GM21576 (cell line): ENCODE data around the gene RALGAPB.

ENCODE experiments used
- ATAC-seq: cut with Tn5 transposase; IDR thresholded peaks from one replicate; pipeline ENCODE4 v1.9.1; 2021; ENCODE audit warnings: mild to moderate bottlenecking, moderate library complexity; ENCODE audit not compliant: unreplicated experiment

Gene RALGAPB

DNA sequence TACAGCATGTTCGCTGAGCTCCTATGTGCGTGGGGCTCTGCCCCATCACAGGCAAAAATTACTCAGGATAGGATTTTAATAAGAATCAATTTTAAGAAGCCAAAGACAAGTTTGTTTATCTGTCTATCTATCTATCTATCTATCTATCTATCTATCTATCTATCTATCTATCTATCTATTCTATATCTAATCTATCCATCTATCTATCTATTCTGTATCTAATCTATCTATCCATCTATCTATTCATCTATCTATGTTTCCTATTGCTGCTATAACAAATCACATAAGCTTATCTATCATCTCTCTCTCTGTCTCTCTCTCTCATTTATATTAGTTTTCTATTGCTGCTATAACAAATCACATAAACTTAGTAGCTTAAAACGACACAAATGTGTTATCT lies 130.6 kb downstream of the RALGAPB start:
- no peak for ATAC-seq

- no peak for ATAC-seq
Measured at GRCh38 chr20:38604873-38605303, 132.2 kb downstream of the RALGAPB start.

DNA sequence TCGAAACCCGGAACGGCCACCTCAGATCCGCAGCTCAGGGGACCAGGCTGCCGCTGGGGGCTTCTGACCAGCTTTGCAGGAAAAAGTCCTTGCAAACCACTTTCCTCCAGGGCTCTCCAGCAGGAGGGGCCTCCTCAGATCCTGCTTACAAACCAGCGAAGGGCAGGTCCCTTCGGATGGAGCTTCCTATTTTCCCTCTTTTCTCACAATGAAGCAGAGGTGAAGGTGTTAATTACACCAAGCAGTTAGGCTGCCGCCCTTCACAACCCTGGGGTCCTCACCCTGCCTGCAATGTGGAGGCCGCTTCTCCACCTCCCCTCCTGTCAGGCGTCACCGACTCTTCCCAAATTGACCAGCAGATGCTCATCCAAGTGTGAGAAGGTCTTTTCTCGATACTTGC lies 134.7 kb downstream of the RALGAPB start:
- ATAC-seq, result no peak

DNA sequence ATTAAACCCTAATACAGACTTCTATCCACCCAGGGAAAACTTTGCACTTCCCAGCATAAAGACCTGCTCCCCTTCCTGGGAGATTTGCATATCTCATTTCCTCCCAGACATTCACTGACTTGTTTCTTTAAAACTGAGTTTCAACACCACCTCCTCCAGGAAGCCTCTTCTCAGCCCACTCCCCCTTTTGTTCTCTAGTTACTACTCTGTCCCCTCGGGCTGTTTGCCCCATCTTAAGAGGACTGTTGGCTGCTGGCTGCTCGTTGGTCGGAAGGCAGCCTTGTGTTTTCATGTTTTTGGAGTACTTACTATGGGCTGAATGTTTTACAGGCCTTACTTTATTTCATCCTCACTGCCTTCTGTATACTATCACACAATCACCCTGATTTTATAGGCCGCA lies 135.5 kb downstream of the RALGAPB start:
- no peak for ATAC-seq

- ATAC-seq, result no peak
Measured at GRCh38 chr20:38609815-38610214, 137.2 kb downstream of the RALGAPB start.

DNA sequence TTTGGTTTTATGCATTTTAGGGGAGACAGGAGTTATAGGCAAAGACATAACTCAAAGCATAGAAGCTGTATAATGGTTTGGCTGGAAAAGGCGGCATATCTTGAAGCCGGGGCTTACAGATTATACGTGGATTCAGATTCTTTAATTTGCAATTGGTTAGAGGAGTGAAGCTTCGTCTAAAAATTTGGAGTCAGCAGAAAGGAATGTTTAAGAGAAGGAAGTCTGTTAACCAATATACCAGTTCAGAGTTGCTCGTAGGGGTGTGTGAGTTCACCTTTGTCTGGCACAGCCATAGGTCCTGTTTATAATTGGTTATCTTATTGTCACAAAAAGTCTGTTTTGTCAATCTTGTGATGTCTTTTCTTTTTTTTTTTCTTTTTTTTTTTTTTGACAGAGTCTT lies 137.9 kb downstream of the RALGAPB start:
- ATAC-seq, result no peak

GRCh38 chr20:38612751-38613515 lies 140.3 kb downstream of the RALGAPB start:
- no peak for ATAC-seq

DNA sequence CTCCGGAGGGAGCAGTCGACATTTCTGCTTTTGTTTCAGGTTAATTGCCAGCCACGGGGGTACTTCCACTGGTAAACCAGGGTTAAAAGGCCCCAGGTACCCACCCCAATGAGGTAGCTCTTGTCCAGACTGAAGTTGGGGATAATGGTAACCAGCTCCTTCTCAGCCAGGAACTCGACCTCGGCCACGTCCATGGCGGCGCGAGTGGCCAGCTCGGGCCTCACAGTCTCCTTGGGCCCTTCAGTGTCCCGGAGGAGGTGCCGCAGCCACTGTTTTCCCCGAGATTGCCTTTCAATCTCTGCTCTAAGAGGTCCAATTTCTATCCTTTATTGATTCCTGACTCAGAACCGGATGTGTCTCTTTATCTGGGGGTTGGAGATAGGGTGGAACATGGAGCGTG lies 142.6 kb downstream of the RALGAPB start:
- ATAC-seq, result no peak

DNA sequence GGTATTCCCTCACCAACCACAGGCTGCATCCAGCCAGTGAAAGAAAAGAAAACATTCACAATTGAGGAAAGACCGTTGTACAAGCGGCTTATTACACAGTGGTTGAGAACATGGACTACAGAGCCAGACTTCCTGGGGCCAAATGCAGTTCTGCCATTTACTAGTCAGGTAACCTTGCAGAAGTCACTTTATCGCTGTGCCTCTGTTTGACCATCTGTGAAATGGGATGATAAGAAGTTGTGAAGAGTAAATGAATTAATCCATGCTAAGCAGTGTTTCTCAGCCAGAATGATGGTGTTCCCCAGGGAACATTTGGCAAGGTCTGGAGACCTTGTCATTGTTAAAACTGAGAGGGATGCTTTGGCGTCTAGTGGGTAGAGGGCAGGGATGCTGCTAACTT lies 143.8 kb downstream of the RALGAPB start:
- ATAC-seq, result no peak

GRCh38 chr20:38617011-38617829 lies 144.6 kb downstream of the RALGAPB start:
- no peak for ATAC-seq

DNA sequence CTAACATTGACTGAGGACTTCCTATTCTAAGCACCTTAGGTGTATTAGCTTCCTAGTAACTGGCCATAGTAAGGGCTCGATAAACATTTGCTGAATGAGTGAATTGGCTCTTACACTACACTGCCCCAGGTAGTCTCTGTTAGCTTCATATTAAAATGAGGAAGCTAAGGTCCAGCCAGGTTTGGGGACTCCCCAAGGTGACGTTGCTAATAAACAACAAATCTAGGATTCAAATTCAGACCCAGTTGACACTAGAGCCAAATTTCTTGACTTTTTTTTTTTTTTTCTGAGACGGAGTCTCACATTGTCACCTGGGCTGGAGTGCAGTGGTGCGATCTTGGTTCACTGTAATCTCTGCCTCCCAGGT lies 145.2 kb downstream of the RALGAPB start:
- ATAC-seq, result no peak

- ATAC-seq, result no peak
Measured at GRCh38 chr20:38620441-38620840, 147.8 kb downstream of the RALGAPB start.

GRCh38 chr20:38623061-38623460 lies 150.4 kb downstream of the RALGAPB start:
- ATAC-seq, result no peak

DNA sequence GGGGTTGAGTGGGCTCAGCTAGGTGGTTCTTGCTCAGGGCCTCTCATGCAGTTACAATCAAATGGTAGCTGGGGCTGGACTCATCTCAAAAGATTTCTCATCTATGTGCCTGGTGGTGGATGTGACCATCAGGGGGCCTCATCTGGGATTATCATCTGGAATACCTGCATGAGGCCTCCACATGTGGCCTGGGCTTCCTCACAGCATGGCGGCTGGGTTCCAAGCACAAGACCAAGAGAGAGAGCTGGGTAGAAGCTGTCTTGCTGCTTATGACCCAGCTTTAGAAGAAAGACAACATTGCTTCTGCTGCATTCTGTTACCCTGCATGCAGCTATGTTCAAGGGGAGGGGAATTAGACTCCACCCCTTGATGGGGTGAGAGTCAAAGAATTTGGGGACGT lies 151.4 kb downstream of the RALGAPB start:
- no peak for ATAC-seq

GRCh38 chr20:38625896-38626295 lies 153.3 kb downstream of the RALGAPB start:
- no peak for ATAC-seq

DNA sequence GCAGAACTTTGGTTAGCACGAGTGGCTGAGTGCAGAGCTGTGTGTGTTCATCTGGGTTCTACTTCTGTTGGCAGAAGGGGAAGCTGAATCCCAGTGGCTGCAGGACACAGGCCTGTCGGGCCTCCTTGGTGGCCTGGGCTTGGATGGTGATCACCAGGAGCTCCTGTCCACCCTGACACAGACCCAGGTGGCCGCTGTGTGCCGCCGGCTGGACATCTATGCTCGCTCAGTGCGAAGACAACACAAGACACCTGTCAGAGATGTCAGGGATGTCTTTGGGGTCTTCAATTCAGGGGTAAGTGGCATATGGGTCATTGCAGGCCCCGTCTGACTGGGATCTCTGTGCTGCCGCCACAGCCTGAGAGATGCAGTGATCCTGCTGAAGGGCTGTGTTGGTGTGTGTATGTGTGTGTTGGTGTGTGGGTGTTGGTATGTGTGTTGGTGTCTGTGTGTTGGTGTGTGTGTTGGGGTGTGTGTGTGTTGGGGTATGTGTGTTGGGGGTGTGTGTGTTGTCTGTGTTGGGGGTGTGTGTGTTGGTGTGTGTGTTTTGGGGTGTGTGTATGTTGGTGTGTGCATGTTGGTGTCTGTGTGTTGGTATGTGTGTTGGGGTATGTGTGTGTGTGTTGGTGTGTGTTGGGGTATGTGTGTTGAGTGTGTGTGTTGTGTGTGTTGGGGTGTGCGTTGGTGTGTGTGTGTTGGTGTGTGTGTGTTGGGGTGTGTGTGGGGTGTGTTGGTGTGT lies 154.4 kb downstream of the RALGAPB start:
- ATAC-seq, result no peak
